Caco-2 (cell line): ENCODE results near the gene AGBL3. TPM values are rescaled to one million over a fixed set of nuclear protein-coding genes. Genes with fewer than 3 reads are reported as not detected.

Experiments used
- BruUV-seq: library from RNA; stranded (reverse); fragments of 400-500 nt; replicated peaks from 2 replicates; lab custom pipeline; 2021; lab: Mats Ljungman, UMichigan
- CTCF ChIA-PET: fragments of 300-600 bp; sonication (Branson Sonifier 250); formaldehyde crosslinking; loops from one replicate; lab custom pipeline; 2022; ENCODE audit warnings: antibody characterized with exemption; lab: Charles Lee
- POLR2A ChIA-PET: fragments of 300-600 bp; sonication (Branson Sonifier 250); formaldehyde crosslinking; loops from one replicate; lab custom pipeline; 2022; ENCODE audit warnings: antibody characterized with exemption; lab: Charles Lee
- DNase-seq, 2 experiments: peaks; one replicate each; pipeline versions ENCODE4 v3.0.0 to v3.0.0-alpha.2; 2020 to 2022
- H3K27me3 ChIP-seq: replicated peaks from 2 replicates; pipeline ENCODE4 v1.6.0; 2011; ENCODE audit warnings: low read length; ENCODE audit not compliant: control insufficient read depth, insufficient read depth
- H3K36me3 ChIP-seq: 2 replicates; pipeline ENCODE4 v1.5.1; 2011; ENCODE audit warnings: low read length; ENCODE audit not compliant: control insufficient read depth, insufficient read depth
- H3K4me1 ChIP-seq: fragments of 250-450 bp; sonication (Bioruptor Pico); 2 replicates; pipeline ENCODE4 v1.5.1; 2020; ENCODE audit warnings: mild to moderate bottlenecking
- H3K4me3 ChIP-seq: 2 replicates; pipeline ENCODE4 v1.5.1; 2011; ENCODE audit warnings: low read depth, mild to moderate bottlenecking, control low read depth, low read length
- H3K9me3 ChIP-seq: fragments of 250-450 bp; sonication (Bioruptor Pico); 2 replicates; pipeline ENCODE4 v1.5.1; 2020; ENCODE audit warnings: mild to moderate bottlenecking, moderate library complexity
- H3K27ac Mint-ChIP-seq: one replicate; pipeline ENCODE4 v1.8.0; 2022; ENCODE audit warnings: mixed read lengths; ENCODE audit not compliant: unreplicated experiment
- H3K27me3 Mint-ChIP-seq: one replicate; pipeline ENCODE4 v1.8.0; 2022; ENCODE audit warnings: mixed read lengths; ENCODE audit not compliant: insufficient read depth, unreplicated experiment
- H3K36me3 Mint-ChIP-seq: one replicate; pipeline ENCODE4 v1.8.0; 2022; ENCODE audit warnings: mild to moderate bottlenecking, mixed read lengths; ENCODE audit not compliant: insufficient read depth, unreplicated experiment
- H3K4me1 Mint-ChIP-seq: one replicate; pipeline ENCODE4 v1.8.0; 2022; ENCODE audit warnings: low read depth, mixed read lengths; ENCODE audit not compliant: unreplicated experiment
- H3K4me3 Mint-ChIP-seq: one replicate; pipeline ENCODE4 v1.8.0; 2022; ENCODE audit warnings: mild to moderate bottlenecking, moderate library complexity, mixed read lengths; ENCODE audit not compliant: unreplicated experiment
- H3K9me3 Mint-ChIP-seq: one replicate; pipeline ENCODE4 v1.8.0; 2022; ENCODE audit warnings: mixed read lengths; ENCODE audit not compliant: unreplicated experiment
- intact Hi-C: fragments of 100-400 bp; cut with micrococcal nuclease; formaldehyde crosslinking; loops from one replicate; pipeline ENCODE4 v1.10.0; 2022; ENCODE audit not compliant: unreplicated experiment
- total RNA-seq: library from RNA; stranded (reverse); gene quantifications from 2 replicates; pipeline ENCODE4 v1.2.3, GENCODE V29; 2022
- TF ChIP-seq, protein P1 (sequence below), 2 experiments: fragments of 200-600 bp in 1 of 2; IDR thresholded peaks; 1 replicate in 1 of 2; 2 replicates in 1 of 2; pipeline versions ENCODE4 v1.5.1 to v1.8.0; 2011 to 2022; ENCODE audit warnings: antibody characterized with exemption in 1 of 2, control low read depth in 1 of 2, inconsistent platforms in 1 of 2, low read depth in 1 of 2, low read length in 1 of 2, mild to moderate bottlenecking in 1 of 2, moderate library complexity in 1 of 2; ENCODE audit not compliant: insufficient read depth in 1 of 2, severe bottlenecking in 1 of 2, unreplicated experiment in 1 of 2

AGBL3 gene
- total RNA-seq, 1 experiment from 2014 or later: 6.1 TPM

- no peaks in the 10 kb centered on the region for H3K9me3 ChIP-seq
- no peaks in the 10 kb centered on the region for H3K27me3 Mint-ChIP-seq
- POLR2A ChIA-PET: interaction anchor here (0.7 kb wide), 1 partner anchor 172 kb away, joined by 3 read pairs; no protein-coding TSS in a partner anchor
- H3K36me3 Mint-ChIP-seq: peaks cover 65% of the 10 kb centered on the region
- peak overlapping the region; percentile 45 for H3K4me3 Mint-ChIP-seq
- peaks cover 8% of the 10 kb centered on the region for H3K36me3 ChIP-seq
- peak overlapping the region; percentile 86 for H3K27ac Mint-ChIP-seq
- no peak for DNase-seq
- CTCF ChIA-PET: no interaction called here
- H3K9me3 Mint-ChIP-seq: no peaks in the 10 kb centered on the region
- peaks cover 46% of the 10 kb centered on the region for H3K4me1 Mint-ChIP-seq
- BruUV-seq: no TSS peak
- H3K27me3 ChIP-seq: no peaks in the 10 kb centered on the region
- H3K4me3 ChIP-seq: no peak overlapping the region; the same call in 1 of the 2 replicates
- peaks cover 73% of the 10 kb centered on the region for H3K4me1 ChIP-seq
- TF ChIP-seq, protein P1, sequence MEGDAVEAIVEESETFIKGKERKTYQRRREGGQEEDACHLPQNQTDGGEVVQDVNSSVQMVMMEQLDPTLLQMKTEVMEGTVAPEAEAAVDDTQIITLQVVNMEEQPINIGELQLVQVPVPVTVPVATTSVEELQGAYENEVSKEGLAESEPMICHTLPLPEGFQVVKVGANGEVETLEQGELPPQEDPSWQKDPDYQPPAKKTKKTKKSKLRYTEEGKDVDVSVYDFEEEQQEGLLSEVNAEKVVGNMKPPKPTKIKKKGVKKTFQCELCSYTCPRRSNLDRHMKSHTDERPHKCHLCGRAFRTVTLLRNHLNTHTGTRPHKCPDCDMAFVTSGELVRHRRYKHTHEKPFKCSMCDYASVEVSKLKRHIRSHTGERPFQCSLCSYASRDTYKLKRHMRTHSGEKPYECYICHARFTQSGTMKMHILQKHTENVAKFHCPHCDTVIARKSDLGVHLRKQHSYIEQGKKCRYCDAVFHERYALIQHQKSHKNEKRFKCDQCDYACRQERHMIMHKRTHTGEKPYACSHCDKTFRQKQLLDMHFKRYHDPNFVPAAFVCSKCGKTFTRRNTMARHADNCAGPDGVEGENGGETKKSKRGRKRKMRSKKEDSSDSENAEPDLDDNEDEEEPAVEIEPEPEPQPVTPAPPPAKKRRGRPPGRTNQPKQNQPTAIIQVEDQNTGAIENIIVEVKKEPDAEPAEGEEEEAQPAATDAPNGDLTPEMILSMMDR (IDR thresholded peaks at IDR 0.05; ENCODE audit: insufficient read depth in 1 of 2, low read depth in 1 of 2, low read length in 1 of 2, severe bottlenecking in 1 of 2, unreplicated experiment in 1 of 2): no peak
- intact Hi-C loops: loop anchor here (1.0 to 5.0 kb wide), 2 partner anchors 156 to 220 kb away; partner anchors contain the start of genes TMEM140 and WDR91
Observed at GRCh38 chr7:134992626-134993179, 6.4 kb downstream of the AGBL3 start.

GRCh38 chr7:134993877-134994456 lies 7.7 kb downstream of the AGBL3 start:
- no TSS peak for BruUV-seq
- Histone ChIP-seq H3K36me3 (peaks cover 8% of the 10 kb centered on the region), H3K4me3 (no peak overlapping the region), H3K27me3 (no peaks in the 10 kb centered on the region), H3K4me1 (peaks cover 67% of the 10 kb centered on the region), H3K9me3 (no peaks in the 10 kb centered on the region)
- TF ChIP-seq, protein P1 (IDR thresholded peaks at IDR 0.05; ENCODE audit: insufficient read depth in 1 of 2, low read depth in 1 of 2, low read length in 1 of 2, severe bottlenecking in 1 of 2, unreplicated experiment in 1 of 2): no peak
- POLR2A ChIA-PET: no interaction called here
- CTCF ChIA-PET: no interaction called here
- Mint-ChIP-seq H3K4me1 (peaks cover 56% of the 10 kb centered on the region), H3K4me3 (peak overlapping the region; percentile 10), H3K27ac (peak overlapping the region; percentile 36), H3K9me3 (no peaks in the 10 kb centered on the region), H3K27me3 (no peaks in the 10 kb centered on the region), H3K36me3 (peaks cover 64% of the 10 kb centered on the region)
- no peak for DNase-seq
- intact Hi-C loops: loop anchor here (5.0 kb wide), 1 partner anchor 218 kb away; the partner anchor contains the start of gene WDR91

DNA sequence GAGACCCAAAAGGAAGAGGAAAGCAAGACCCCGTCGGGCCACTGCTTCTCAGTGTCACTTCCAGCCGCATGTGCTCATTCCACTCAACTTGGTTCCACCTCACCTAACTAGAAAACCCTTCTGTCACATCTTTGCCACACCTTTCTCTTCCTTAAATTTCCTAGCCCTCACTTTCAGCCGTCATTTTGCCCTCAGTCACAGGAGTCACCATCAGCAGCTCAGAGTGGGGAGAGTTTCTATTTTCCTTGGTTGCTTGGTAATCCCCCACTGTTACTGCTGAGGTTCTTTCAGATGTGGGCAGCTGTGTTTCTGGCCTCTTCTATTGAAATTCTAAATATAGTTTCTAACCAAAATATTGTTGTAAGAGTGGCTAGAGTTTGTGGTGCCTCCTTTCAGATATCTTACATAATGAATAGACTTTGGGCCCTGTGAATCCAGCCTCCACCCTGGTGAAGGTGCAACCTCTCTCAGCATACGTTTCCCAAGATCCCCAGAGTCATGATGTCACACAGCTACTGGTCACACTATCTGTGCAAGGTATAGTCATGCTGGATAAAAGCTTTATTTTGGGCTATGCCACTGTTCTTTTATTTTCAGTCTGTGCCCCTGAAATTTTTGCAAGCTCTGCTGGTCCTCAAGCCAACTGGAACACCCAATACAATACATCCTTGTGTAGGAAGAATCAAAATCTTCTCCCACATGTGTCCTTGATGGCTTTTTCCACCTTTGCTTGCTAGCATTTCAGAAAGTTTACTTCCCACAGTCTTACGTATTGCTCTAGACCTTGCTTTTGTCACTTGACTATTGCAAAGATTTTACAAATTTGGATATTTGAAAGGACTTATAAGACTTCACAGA lies 9.2 kb downstream of the AGBL3 start:
- no peaks in the 10 kb centered on the region for H3K27me3 Mint-ChIP-seq
- CTCF ChIA-PET: no interaction called here
- no peaks in the 10 kb centered on the region for H3K9me3 Mint-ChIP-seq
- Histone ChIP-seq H3K36me3 (peaks cover 8% of the 10 kb centered on the region), H3K4me3 (no peak overlapping the region), H3K27me3 (no peaks in the 10 kb centered on the region), H3K4me1 (peaks cover 52% of the 10 kb centered on the region), H3K9me3 (no peaks in the 10 kb centered on the region)
- no TSS peak for BruUV-seq
- H3K36me3 Mint-ChIP-seq: peaks cover 56% of the 10 kb centered on the region
- DNase-seq: no peak
- intact Hi-C loops: no loop called here
- POLR2A ChIA-PET: no interaction called here
- no peak overlapping the region for H3K4me3 Mint-ChIP-seq
- H3K4me1 Mint-ChIP-seq: peaks cover 47% of the 10 kb centered on the region
- TF ChIP-seq, protein P1 (IDR thresholded peaks at IDR 0.05; ENCODE audit: insufficient read depth in 1 of 2, low read depth in 1 of 2, low read length in 1 of 2, severe bottlenecking in 1 of 2, unreplicated experiment in 1 of 2): no peak
- peak overlapping the region; percentile 42 for H3K27ac Mint-ChIP-seq
